LoVo (cell line): ENCODE measurements around the gene SOX8.

ENCODE experiments used
- DNase-seq: peaks from one replicate; pipeline ENCODE4 v3.0.0-alpha.2; 2016; ENCODE audit warnings: low spot score

The SOX8 gene

GRCh38 chr16:988471-989353 lies 7.1 kb downstream of the SOX8 start:
- DNase-seq = no peak

GRCh38 chr16:989354-989814 lies 7.8 kb downstream of the SOX8 start:
- no peak for DNase-seq

GRCh38 chr16:990516-991291 lies 9.1 kb downstream of the SOX8 start:
- DNase-seq = no peak

- no peak for DNase-seq
These were observed 9.8 kb downstream of the SOX8 start for GRCh38 chr16:991345-991744.

- no peak for DNase-seq
These were observed 10.2 kb downstream of the SOX8 start for GRCh38 chr16:991773-992172.

- no peak for DNase-seq
These were observed 12.2 kb downstream of the SOX8 start for GRCh38 chr16:993731-994130.

- DNase-seq = no peak
These were observed 13.5 kb downstream of the SOX8 start for GRCh38 chr16:995087-995486.

- no peak for DNase-seq
These were observed 14.2 kb downstream of the SOX8 start for GRCh38 chr16:995783-996182.

GRCh38 chr16:996681-997080 lies 15.1 kb downstream of the SOX8 start:
- no peak for DNase-seq

- peak; percentile 72 for DNase-seq
These were observed 16.0 kb downstream of the SOX8 start for GRCh38 chr16:997440-998051.

- DNase-seq = no peak
These were observed 16.6 kb downstream of the SOX8 start for GRCh38 chr16:998211-998610.

- DNase-seq = no peak
These were observed 17.0 kb downstream of the SOX8 start for GRCh38 chr16:998615-999014.

GRCh38 chr16:999677-1000076 lies 18.1 kb downstream of the SOX8 start:
- no peak for DNase-seq

- DNase-seq = no peak
These were observed 19.0 kb downstream of the SOX8 start for GRCh38 chr16:1000608-1001007.

GRCh38 chr16:1001096-1001495 lies 19.5 kb downstream of the SOX8 start:
- no peak for DNase-seq

GRCh38 chr16:1002399-1003166 lies 21.0 kb downstream of the SOX8 start:
- peak; percentile 93 for DNase-seq

GRCh38 chr16:1003391-1004347 lies 22.1 kb downstream of the SOX8 start:
- DNase-seq = no peak

- DNase-seq = no peak
These were observed 23.7 kb downstream of the SOX8 start for GRCh38 chr16:1005286-1005685.

GRCh38 chr16:1006781-1007180 lies 25.2 kb downstream of the SOX8 start:
- DNase-seq = no peak

GRCh38 chr16:1007284-1007850 lies 25.8 kb downstream of the SOX8 start:
- peak; percentile 18 for DNase-seq
